ELF-1 (cell line): ENCODE results near the gene FEN1.

Experiments used
- DNase-seq: peaks from one replicate; pipeline ENCODE4 v3.0.0-alpha.2; 2016; ENCODE audit warnings: low read depth, low spot score

Gene FEN1

DNA sequence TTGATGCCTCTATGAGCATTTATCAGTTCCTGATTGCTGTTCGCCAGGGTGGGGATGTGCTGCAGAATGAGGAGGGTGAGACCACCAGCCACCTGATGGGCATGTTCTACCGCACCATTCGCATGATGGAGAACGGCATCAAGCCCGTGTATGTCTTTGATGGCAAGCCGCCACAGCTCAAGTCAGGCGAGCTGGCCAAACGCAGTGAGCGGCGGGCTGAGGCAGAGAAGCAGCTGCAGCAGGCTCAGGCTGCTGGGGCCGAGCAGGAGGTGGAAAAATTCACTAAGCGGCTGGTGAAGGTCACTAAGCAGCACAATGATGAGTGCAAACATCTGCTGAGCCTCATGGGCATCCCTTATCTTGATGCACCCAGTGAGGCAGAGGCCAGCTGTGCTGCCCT lies 2.7 kb downstream of the FEN1 start:
- DNase-seq: no peak

DNA sequence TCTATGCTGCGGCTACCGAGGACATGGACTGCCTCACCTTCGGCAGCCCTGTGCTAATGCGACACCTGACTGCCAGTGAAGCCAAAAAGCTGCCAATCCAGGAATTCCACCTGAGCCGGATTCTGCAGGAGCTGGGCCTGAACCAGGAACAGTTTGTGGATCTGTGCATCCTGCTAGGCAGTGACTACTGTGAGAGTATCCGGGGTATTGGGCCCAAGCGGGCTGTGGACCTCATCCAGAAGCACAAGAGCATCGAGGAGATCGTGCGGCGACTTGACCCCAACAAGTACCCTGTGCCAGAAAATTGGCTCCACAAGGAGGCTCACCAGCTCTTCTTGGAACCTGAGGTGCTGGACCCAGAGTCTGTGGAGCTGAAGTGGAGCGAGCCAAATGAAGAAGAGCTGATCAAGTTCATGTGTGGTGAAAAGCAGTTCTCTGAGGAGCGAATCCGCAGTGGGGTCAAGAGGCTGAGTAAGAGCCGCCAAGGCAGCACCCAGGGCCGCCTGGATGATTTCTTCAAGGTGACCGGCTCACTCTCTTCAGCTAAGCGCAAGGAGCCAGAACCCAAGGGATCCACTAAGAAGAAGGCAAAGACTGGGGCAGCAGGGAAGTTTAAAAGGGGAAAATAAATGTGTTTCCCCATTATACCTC lies 3.3 kb downstream of the FEN1 start:
- DNase-seq: no peak

DNA sequence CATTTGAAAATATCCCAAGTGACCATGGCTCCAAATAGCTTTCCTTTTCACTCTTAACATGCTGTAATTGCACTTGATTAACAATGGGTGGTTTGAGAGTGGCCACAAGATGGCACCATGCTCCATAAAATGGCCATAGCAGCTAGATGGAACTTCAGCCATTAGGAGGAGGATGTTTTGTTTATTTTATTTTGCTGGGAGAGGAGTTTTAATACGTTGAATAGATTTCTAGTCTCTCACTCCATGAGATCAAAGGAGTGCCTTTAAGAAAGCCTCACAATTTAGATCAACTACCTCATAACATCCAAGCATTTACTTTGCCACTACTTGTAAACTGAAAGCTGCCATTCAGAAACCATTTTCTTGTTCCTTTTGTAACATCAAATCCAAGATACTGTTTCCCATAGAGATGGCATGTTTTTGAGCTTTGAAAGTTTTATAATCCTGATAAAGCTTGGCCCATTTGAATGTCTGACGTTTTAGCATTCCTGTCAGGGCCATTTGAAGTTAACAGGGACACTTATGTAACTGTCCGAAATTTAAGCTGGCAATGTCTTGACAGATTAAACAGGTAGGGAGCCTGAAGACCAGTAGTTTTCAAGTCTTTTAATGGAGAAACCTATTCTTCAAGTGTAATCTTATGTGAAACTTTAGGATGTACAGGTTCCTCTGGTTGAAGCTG lies 4.7 kb downstream of the FEN1 start:
- DNase-seq: peak; percentile 51

DNA sequence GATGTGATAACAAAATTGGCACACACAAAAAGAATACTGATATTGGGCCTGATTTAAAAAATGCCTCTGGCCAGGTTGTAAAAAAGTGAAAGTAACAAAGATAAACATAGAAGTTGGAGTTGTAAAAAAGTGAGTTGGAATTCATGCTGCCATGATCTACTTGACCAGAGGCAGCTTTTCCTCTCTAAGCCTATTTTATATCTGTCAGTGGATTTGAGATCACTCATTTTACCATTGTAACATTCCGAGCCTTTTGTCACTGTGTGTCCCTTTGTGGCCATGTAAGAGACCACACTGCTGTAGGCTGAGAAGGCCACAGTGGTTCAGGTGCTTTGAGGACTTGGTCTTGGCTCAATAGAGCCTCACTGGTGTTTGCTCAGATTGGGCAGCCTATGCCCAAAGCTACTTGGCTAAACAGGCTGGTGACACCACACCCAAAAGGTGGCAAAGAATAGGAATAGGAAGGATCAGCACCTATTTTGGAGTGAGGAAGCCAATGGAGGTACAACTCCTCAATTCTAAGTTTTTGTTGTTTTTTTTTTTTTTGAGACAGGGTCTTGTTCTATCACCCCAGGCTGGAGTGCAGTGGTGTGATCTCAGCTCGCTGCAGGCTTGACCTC lies 7.1 kb downstream of the FEN1 start:
- no peak for DNase-seq

DNA sequence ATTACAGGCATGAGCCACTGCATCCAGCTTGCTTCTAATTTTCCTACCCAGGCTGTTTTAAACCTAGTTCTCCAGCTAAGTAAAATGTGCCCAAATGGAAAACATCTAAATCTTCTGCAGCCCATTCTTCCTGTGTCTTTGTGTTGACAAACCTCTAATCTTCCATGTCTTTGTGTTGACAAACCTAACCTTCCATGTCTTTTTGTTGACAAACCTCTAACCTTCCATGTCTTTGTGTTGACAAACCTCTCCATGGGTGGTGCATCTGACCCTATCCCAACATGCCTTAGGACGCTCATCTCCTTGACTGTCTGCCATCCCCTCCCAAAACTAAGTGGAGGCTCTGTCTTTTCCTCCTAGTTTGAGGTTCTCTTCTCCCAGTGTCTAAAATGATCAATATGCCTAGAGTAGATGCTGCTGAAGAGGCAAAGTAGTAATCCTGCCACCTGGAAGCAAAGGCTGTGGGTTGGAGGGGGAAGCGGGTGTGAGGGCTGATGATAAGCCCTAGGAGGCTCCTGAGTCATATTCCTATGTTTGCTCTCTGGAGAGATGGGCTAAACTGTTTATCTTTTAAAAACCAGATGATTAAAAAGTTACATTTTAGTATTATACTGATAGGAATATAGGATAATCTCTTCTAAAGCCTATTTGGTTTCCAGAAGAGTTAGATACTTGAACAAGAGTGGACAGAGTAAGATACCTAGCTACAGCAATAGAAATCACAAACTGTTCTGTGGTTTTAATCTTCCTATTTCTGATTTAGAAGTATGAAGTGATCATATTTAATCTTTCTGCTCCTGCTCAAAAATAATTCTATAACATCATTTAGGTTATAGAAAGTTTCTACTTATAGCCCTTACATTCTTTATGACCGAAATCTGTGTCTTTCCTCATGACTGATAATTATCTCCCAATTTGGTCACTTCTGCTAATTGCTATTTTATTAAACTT lies 7.9 kb downstream of the FEN1 start:
- DNase-seq: no peak

DNA sequence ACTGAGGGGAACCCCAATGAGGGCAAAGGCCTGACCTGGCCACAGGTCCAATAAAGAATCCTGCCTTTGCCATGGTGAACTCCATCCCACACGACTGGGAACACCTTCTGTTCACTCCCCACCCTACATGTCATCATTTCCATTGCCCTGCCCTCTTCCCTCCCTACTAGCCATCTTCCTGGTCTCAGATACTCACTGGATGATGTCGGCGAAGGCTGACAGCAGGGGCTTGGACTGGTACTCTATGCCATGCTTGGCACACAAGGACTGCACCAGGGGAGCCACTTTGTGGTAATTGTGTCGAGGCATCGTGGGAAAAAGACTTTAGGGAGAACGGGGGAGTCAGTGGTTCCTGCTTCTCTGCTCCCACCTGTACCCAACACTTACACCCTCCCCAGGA lies 9.9 kb downstream of the FEN1 start:
- DNase-seq: no peak

DNA sequence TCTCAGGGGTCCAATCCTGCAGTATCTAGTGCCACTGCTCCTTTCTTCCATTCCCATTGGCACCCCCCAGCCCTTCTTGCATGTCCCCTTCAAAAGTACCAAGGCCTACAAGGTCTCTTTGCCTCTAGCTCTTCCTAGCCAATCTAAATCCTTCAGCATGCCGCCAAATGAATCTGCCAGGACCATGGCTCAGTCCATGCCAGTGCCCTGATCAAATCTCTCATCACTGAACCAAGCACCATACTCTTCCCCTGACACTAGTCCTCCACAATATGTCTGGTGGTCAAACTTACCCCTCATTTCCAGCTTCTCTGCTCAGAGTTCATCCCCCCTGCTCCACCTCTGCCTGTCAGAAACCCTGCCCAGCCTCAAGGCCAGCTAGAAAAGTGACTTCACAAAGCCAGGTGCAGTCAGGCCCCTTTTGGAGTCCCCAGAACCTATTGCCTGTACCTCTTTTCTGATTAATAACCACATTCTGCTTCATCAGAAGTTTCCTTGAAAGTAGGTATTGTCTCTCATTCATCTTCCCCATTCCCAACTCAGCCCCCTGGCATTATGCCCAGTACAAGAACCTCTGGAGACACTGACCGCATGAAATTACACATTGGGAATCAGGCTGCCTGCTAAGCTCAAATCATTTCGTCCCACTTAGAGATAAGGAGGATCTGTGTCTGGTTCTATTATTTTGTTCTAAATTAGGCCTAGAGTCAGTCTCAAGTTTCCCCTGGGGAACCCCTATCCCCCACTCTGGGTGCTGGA lies 11.4 kb downstream of the FEN1 start:
- DNase-seq: no peak

DNA sequence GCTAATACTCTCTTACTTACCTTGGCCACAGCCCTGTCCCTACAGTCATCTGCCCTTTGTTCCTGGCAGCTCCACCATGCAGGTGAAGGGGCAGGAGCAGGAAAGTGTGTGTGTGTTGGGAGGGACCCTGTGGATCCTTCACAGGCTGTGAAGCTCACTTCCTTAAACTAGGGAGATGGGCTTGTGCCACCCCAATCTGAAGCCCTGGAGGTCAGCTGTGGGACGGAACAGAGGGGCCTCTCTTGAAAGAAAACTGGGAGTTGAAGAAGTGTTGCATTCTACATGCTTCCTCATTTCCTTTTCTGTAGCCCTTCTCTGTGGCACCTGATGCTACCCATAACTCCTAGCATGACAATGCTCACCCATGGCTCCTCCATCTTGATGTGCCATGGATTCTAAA lies 12.4 kb downstream of the FEN1 start:
- no peak for DNase-seq

DNA sequence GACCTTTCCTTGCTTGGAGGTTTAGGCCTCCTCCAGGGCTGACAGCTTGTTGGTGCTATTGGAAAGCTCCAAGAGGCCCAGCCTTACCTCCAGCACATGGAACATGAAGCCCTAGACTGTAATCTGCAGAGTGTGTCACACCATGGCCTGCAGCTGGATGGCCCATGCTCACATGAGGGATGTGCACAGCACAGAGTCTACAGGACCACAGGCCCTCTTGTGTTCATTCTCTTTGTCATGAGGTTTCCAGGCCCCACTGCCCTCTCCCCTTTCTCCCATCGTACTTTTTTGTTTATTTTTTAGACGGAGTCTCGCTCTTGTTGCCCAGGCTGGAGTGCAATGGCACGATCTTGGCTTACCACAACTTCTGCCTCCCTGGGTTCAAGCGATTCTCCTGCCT lies 14.1 kb downstream of the FEN1 start:
- no peak for DNase-seq

DNA sequence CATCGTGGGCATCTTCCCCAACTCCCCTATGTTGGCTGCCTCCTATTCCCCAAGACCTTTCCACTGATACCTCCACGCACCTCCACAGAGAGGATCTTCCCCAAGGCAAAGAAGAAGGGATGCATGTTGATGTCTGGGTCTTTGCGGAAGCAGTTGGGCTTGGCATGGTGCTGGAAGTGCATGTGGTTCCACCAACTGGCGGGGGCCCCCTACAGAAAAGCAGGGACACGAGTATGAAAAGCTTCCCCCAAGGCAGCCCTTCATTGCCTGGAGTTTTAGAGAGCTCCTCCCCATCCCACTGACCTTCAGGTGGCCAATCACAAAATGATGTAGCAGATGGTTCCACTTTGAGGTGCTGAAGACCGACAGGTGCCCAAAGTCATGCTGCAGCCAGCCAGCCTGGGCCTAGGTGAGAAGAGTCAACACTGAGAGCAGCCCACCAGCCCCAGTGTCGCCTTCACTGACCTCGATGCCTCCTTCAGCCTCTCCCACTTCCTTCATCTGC lies 18.0 kb downstream of the FEN1 start:
- DNase-seq: no peak

DNA sequence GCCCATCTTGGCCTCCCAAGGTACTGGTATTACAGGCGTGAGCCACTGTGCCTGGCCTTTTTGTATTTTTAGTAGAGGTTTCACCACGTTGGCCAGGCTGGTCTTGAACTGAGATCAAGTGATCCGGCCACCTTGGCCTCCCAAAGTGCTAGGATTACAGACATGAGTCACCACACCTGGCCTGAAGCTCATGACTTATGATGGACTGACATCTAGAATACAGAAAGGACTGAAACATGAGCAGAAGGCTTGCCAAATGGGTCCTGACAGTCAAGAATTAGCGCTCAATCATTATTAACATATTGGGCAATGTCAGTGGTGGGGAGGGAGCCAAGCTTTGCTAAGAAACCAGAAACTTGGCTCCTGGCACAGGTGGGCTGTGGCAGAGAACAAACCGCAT lies 19.1 kb downstream of the FEN1 start:
- no peak for DNase-seq

DNA sequence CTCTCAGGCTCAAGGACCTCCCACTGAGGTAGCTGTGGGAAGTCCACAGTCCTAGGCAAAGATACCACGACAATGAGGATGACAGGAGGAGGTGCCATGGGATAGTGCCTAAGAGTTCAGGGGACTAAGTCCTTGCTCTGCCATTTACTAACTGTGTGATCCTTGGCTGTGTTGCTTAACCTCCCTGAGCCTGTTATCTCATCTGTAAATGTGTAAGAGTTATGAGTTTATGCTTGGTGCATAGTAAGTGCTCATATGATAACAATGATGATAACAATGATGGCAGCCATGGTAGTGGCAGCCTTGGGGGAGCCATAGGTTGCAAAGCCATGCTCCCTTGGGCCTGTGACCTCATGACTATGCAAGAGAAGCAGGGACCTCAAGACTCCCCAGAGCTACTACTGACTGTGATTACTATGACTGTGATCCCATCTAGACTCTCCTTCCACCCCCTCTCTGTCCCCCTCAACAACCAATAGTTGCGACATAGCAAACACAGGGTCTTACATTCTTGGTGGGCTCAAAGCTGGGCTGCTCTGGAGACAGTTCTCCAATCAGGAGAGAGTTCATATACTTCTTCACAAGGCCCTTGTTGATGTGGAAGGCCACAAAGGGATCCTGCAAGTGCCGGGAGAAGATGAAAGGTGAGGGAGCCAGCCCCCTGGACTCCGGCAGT lies 20.2 kb downstream of the FEN1 start:
- no peak for DNase-seq

DNA sequence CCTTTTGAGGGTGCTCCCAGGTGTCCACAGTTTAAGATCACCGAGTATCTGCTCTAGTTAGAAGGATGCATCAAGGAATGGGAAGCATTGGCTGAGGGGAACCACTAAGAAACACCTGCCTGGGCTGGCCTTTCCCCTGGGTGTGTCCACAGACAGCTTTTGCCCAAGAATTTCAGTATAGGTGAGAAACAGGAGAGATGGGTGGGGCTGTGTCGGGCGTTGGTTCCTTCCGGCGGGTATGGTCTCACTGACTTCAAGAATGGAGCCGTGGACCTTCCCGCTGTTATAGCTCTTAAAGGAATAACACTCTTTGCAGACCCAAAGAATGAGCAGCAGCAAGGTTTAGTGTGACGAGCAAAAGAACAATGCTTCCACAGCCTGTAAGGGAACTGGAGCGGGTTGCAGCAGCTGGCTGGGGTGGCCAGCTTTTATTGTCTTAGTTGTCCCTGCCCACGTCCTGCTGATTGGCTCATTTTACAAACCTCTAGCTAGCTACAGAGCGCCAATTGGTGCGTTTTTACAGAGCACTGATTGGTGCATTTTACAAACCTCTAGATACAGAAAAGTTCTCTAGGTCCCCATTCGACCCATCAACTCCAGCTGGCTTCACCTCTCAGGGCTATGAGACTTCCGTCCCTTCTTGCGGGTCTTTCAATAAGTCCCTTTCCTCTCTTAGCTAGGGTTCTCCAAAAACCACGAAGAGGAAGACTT lies 21.7 kb downstream of the FEN1 start:
- no peak for DNase-seq

DNA sequence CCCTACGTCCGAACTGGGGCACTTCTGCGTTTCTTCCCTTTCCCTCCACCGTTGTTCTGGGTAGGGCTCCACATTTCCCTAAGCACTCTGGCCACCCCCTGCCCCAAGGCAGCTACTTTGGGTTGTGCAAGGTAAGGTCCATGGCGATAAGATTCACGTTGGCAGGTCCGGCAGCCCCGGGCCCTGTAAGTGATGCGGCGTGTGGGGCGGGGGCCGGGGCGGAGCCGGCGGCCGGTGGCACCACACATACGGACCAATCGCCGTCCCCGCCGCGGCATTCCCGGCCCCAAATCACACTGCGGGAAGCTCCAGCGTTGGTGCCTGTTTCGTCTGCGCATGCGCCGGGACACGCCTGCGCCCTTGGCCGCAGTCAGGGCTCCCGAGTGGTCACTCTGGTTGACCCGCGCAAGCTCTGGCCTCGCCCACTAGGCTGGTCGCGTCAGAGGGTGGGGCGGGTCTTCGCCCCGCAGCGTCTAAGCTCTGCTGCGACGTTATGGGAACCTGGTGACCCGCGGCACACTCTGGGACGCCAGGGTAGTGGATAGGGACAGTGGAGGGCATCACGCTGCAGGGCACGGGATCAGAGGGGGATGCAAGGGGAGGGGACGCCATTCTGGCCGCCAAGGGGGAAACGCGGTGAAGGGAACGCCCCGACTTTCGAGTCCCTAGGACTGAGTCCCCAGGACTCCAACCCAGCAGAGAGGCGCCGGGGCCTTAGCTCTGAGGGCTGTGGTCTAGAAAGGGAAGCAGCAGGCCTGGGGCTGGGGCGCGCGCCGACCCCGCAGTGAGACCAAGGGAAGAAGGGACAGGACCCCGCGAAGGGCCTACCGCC lies 22.5 kb downstream of the FEN1 start:
- peak; percentile 99 for DNase-seq

DNA sequence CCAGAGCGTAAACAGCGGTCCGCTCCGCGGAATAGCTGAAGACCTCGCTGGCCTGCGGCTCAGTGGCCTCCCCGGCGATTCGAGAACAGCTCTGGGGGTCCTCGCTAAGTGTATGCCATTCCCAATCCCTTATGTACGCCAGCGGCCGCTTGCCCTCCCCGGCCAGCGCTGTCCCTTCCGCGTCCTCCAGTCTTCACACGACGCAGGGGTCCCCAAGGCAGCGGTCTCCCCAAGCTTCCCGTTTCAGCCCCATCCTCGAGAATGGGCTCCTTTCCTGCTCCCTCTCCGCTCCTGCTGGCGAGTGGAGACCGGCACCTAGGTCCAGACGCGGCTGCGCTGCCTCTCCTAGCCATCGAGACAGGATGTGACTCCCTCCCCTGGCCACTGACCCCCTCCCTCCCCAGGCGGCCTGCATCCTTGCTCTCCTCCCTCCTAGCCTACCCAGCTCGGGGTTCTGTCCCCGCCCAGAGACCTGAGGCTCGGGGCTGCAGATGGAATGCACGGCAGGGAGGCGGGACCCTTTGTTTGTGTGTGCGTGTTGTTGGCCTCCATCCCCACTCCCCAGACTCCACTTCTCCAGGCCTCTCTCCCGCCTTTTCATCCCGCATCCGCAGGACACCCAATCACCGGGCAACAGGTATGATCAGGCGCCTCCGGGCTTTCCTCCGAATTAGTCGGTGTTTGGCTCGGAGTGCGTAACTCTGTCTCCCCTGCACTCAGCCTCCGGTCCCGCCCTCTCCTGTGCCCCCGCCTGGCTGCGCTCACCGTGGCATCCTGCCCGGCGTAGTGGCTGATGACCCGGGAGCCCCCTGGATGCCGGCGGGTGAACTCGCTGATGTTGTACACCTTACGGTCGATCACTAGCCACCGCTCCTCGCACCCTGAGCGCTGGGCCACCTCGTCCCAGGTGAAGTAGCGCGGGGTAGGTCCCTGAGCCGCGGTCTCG lies 23.4 kb downstream of the FEN1 start:
- peak; percentile 91 for DNase-seq

DNA sequence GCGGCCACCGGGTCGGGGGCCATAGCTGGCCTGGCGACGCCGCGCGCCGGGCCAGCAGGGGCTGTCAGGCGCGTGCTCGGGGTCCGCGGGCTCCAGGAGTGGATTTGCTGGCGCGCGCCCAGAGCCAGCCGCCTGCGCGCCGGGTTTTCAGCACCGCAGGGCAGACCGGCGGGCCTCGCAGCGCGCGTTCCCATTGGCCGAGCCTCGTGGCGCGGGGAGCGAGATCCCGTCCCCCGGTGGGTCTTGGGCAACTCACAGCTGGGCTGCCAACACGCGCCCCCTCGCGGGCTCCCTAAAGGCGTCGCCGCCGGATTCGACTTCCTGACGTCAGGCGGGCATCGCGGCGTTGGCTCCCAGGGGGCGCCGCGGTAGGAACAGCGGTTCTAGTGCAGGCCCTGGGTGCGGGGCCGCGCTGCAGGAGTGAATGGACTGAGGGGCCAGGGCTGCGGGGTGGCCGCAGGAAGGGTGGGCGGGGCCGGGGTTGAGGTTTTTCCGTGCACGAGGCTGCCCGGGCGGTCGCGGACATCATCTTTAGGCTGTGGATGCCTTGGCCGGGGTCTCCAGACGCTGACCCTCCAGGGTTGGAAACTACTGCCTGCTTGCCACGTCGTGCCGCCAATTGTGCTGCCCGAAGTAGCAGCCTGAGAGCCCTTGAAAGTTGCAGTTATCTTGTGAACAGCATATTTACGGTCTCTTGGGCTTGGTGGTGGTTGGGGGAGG lies 24.2 kb downstream of the FEN1 start, which contains the start of gene FADS1:
Gene FADS1 (minus strand): TSS at position 268 of the 720 bp plus-strand sequence. CDS start 74 bp downstream, at position 194.
- DNase-seq: peak; percentile 96
